IMR-90 (cell line): ENCODE data around the gene POLR2L. TPM values are rescaled to one million over a fixed set of nuclear protein-coding genes. Genes with fewer than 3 reads are reported as not detected.
A peak's percentile ranks its signal among the peaks of the same experiment; 100 is the strongest.

ENCODE experiments used
- ATAC-seq: fragments of 200-7000 bp; cut with Tn5 transposase; 2 replicates; pipeline ENCODE4 v1.9.1; 2020; ENCODE audit warnings: low read depth, mild to moderate bottlenecking, moderate library complexity
- BruUV-seq: library from RNA; stranded (reverse); fragments of 400-500 nt; replicated peaks from 2 replicates; lab custom pipeline; 2021; lab: Mats Ljungman, UMichigan
- CTCF ChIA-PET: fragments of 300-600 bp; formaldehyde crosslinking; extraction: SDS; loops from one replicate; lab custom pipeline; 2021; ENCODE audit warnings: antibody characterized with exemption; lab: Yijun Ruan, JAX
- POLR2A ChIA-PET: fragments of 300-600 bp; sonication (Branson Sonifier 250); formaldehyde crosslinking; loops from one replicate; lab custom pipeline; 2022; ENCODE audit warnings: antibody characterized with exemption; ENCODE audit not compliant: unreplicated experiment; lab: Charles Lee
- DNase-seq: peaks from one replicate; pipeline ENCODE4 v3.0.0; 2013
- H2AFZ ChIP-seq: replicated peaks from 2 replicates; pipeline ENCODE3; 2013; ENCODE audit warnings: low read length, mild to moderate bottlenecking; ENCODE audit not compliant: poor library complexity
- H2AK5ac ChIP-seq: 2 replicates; pipeline ENCODE4 v1.6.1; 2013; ENCODE audit warnings: low read depth, low read length, inconsistent platforms
- H2AK9ac ChIP-seq: replicated peaks from 2 replicates; pipeline ENCODE3; 2013; ENCODE audit warnings: mild to moderate bottlenecking, low read depth, low read length, moderate library complexity; ENCODE audit not compliant: poor library complexity
- H2BK120ac ChIP-seq: 2 replicates; pipeline ENCODE4 v1.6.1; 2013; ENCODE audit warnings: low read depth, low read length, inconsistent platforms
- H2BK15ac ChIP-seq: 3 replicates; pipeline ENCODE4 v1.6.1; 2013; ENCODE audit warnings: low read depth, low read length, inconsistent platforms
- H2BK20ac ChIP-seq: 2 replicates; pipeline ENCODE4 v1.6.1; 2013; ENCODE audit warnings: low read depth, mild to moderate bottlenecking, inconsistent platforms, low read length, moderate library complexity
- H2BK5ac ChIP-seq: 2 replicates; pipeline ENCODE4 v1.6.1; 2013; ENCODE audit warnings: mild to moderate bottlenecking, low read depth, low read length, inconsistent platforms; ENCODE audit not compliant: poor library complexity, severe bottlenecking
- H3K14ac ChIP-seq: replicated peaks from 2 replicates; pipeline ENCODE4 v1.6.1; 2013; ENCODE audit warnings: low read depth, low read length, inconsistent platforms
- H3K18ac ChIP-seq: 2 replicates; pipeline ENCODE4 v1.6.1; 2013; ENCODE audit warnings: low read depth, low read length, control low read depth
- H3K23ac ChIP-seq: 2 replicates; pipeline ENCODE4 v1.6.1; 2013; ENCODE audit warnings: low read depth, low read length, inconsistent platforms
- H3K27ac ChIP-seq: 2 replicates; pipeline ENCODE4 v1.5.1; 2013; ENCODE audit warnings: mild to moderate bottlenecking, control low read depth, low read length; ENCODE audit not compliant: insufficient read depth
- H3K27me3 ChIP-seq: 2 replicates; pipeline ENCODE4 v1.6.1; 2013; ENCODE audit warnings: low read length; ENCODE audit not compliant: control insufficient read depth, insufficient read depth
- H3K36me3 ChIP-seq: 2 replicates; pipeline ENCODE4 v1.6.1; 2013; ENCODE audit warnings: low read length, mixed read lengths; ENCODE audit not compliant: control insufficient read depth, insufficient read depth
- H3K4ac ChIP-seq: 2 replicates; pipeline ENCODE4 v1.6.1; 2013; ENCODE audit warnings: low read depth, low read length, inconsistent platforms
- H3K4me1 ChIP-seq: 2 replicates; pipeline ENCODE4 v1.6.1; 2013; ENCODE audit warnings: low read length, mixed read lengths; ENCODE audit not compliant: control insufficient read depth, insufficient read depth
- H3K4me2 ChIP-seq: 2 replicates; pipeline ENCODE4 v1.6.1; 2013; ENCODE audit warnings: low read depth, mild to moderate bottlenecking, control low read depth, low read length, moderate library complexity
- H3K4me3 ChIP-seq: 2 replicates; pipeline ENCODE4 v1.5.1; 2013; ENCODE audit warnings: low read depth, mild to moderate bottlenecking, control low read depth, low read length, moderate library complexity; ENCODE audit not compliant: insufficient read depth
- H3K56ac ChIP-seq: 2 replicates; pipeline ENCODE4 v1.6.1; 2013; ENCODE audit warnings: low read length, inconsistent platforms; ENCODE audit not compliant: insufficient read depth; ENCODE audit errors: extremely low read depth
- H3K79me1 ChIP-seq, 2 experiments: 2 replicates each; pipeline ENCODE4 v1.6.1; 2013; ENCODE audit warnings: low read length in 2 of 2, inconsistent platforms in 1 of 2, low read depth in 1 of 2
- H3K9ac ChIP-seq: 2 replicates; pipeline ENCODE4 v1.6.1; 2013; ENCODE audit warnings: low read depth, low read length, control low read depth
- H3K9me1 ChIP-seq: 2 replicates; pipeline ENCODE4 v1.6.1; 2013; ENCODE audit warnings: low read length, inconsistent platforms; ENCODE audit not compliant: insufficient read depth
- H3K9me3 ChIP-seq: 2 replicates; pipeline ENCODE4 v1.6.1; 2013; ENCODE audit warnings: low read length; ENCODE audit not compliant: control insufficient read depth, insufficient read depth
- H4K20me1 ChIP-seq: 2 replicates; pipeline ENCODE4 v1.6.1; 2013; ENCODE audit warnings: low read length, inconsistent platforms; ENCODE audit not compliant: insufficient read depth
- H4K5ac ChIP-seq: 2 replicates; pipeline ENCODE4 v1.6.1; 2013; ENCODE audit warnings: mild to moderate bottlenecking, low read depth, low read length, control low read depth
- H4K8ac ChIP-seq, 2 experiments: 2 replicates each; pipeline ENCODE4 v1.6.1; 2013; ENCODE audit warnings: low read depth in 2 of 2, low read length in 2 of 2, control low read depth in 1 of 2, inconsistent platforms in 1 of 2
- H4K91ac ChIP-seq: 2 replicates; pipeline ENCODE4 v1.6.1; 2013; ENCODE audit warnings: low read depth, low read length, inconsistent platforms; ENCODE audit not compliant: insufficient read depth
- BHLHE40 ChIP-seq: fragments of 150-350 bp; IDR thresholded peaks from 2 replicates; pipeline ENCODE4 v1.6.1; 2016; ENCODE audit warnings: mild to moderate bottlenecking, low read depth, low read length
- CEBPB ChIP-seq: IDR thresholded peaks from 2 replicates; pipeline ENCODE4 v1.6.1; 2012; ENCODE audit warnings: low read depth, low read length, improper control_type of control experiment
- CHD1 ChIP-seq: IDR thresholded peaks from 2 replicates; pipeline ENCODE4 v1.6.1; 2012; ENCODE audit warnings: low read depth, low read length, improper control_type of control experiment
- CTCF ChIP-seq: conservative IDR thresholded peaks from 2 replicates; pipeline ENCODE4 v1.5.1; 2012; ENCODE audit warnings: mild to moderate bottlenecking, low read depth, low read length, improper control_type of control experiment
- ELK1 ChIP-seq: fragments of 150-350 bp; IDR thresholded peaks from 2 replicates; pipeline ENCODE4 v1.6.1; 2016; ENCODE audit warnings: low read depth, mild to moderate bottlenecking, low read length, moderate library complexity, borderline replicate concordance
- FOS ChIP-seq: fragments of 150-350 bp; IDR thresholded peaks from 2 replicates; pipeline ENCODE4 v1.6.1; 2016; ENCODE audit warnings: low read depth, low read length
- MAFK ChIP-seq: IDR thresholded peaks from 2 replicates; pipeline ENCODE4 v1.6.1; 2012; ENCODE audit warnings: low read depth, low read length, improper control_type of control experiment
- MAZ ChIP-seq: IDR thresholded peaks from 2 replicates; pipeline ENCODE4 v1.6.1; 2012; ENCODE audit warnings: low read depth, mild to moderate bottlenecking, low read length, improper control_type of control experiment, moderate library complexity, borderline replicate concordance
- MXI1 ChIP-seq: IDR thresholded peaks from 2 replicates; pipeline ENCODE4 v1.6.1; 2012; ENCODE audit warnings: low read depth, mild to moderate bottlenecking, low read length, moderate library complexity, borderline replicate concordance
- NFE2L2 ChIP-seq: fragments of 150-350 bp; IDR thresholded peaks from 2 replicates; pipeline ENCODE4 v1.6.1; 2016; ENCODE audit warnings: low read depth, mild to moderate bottlenecking, low read length
- POLR2A ChIP-seq: IDR thresholded peaks from 2 replicates; pipeline ENCODE4 v1.6.1; 2012; ENCODE audit warnings: mild to moderate bottlenecking, low read depth, low read length
- RAD21 ChIP-seq: IDR thresholded peaks from 2 replicates; pipeline ENCODE4 v1.6.1; 2012; ENCODE audit warnings: low read length, improper control_type of control experiment
- RCOR1 ChIP-seq: IDR thresholded peaks from 2 replicates; pipeline ENCODE4 v1.6.1; 2012; ENCODE audit warnings: mild to moderate bottlenecking, low read length, improper control_type of control experiment; ENCODE audit not compliant: insufficient replicate concordance
- RFX5 ChIP-seq: IDR thresholded peaks from 2 replicates; pipeline ENCODE4 v1.8.0; 2012; ENCODE audit warnings: low read depth, mild to moderate bottlenecking, low read length, moderate library complexity
- SMC3 ChIP-seq: fragments of 150-350 bp; IDR thresholded peaks from 2 replicates; pipeline ENCODE4 v1.6.1; 2016; ENCODE audit warnings: low read depth, mild to moderate bottlenecking, antibody characterized with exemption, low read length, moderate library complexity
- WGBS, 2 experiments: methylation state at CpG; one replicate each; pipeline versions ENCODE4 v1.1.5 to v1.1.7; 2013; ENCODE audit warnings: missing lambda C conversion rate in 2 of 2; ENCODE audit not compliant: insufficient read length in 1 of 2; ENCODE audit errors: extremely low coverage in 2 of 2; 5-methylcytosine and 5-hydroxymethylcytosine counted together
- dilution Hi-C: fragments of 300-500 bp; cut with HindIII; formaldehyde crosslinking; loops from one replicate; pipeline ENCODE4 v1.14.3; 2018; ENCODE audit warnings: low sequenced_read_pairs; ENCODE audit not compliant: unreplicated experiment
- in situ Hi-C: fragments of 300-500 bp; cut with MboI; formaldehyde crosslinking; loops from 3 replicates; pipeline ENCODE4 v1.14.3; 2019; ENCODE audit warnings: low sequenced_read_pairs, inconsistent platforms, mixed read lengths
- intact Hi-C: fragments of 100-400 bp; cut with micrococcal nuclease; formaldehyde crosslinking; loops from 2 replicates; pipeline ENCODE4 v1.10.0; 2022
- polyA plus RNA-seq, 3 experiments: library from polyadenylated mRNA; depleted of rRNA; stranded (reverse); fragments of >200 nt; gene quantifications; 2 replicates each; pipeline ENCODE4 v1.2.3, GENCODE V29; 2012; ENCODE audit warnings: low replicate concordance in 1 of 3
- total RNA-seq: library from RNA; depleted of rRNA; stranded (reverse); fragments of >200 nt; gene quantifications from 2 replicates; pipeline ENCODE4 v1.2.3, GENCODE V29; 2012

POLR2L gene
- total and polyA plus RNA-seq, 2 of the 4 experiments (the other 2 are of a cell fraction): 44.4 to 416 TPM

- no peak overlapping the region for H2BK120ac ChIP-seq
- no peak overlapping the region for H2BK15ac ChIP-seq
- ATAC-seq (no peak), DNase-seq (peak; percentile 80)
- no peak overlapping the region for H3K18ac ChIP-seq
- no peak overlapping the region for H3K4me3 ChIP-seq
- peak overlapping the region; percentile 90 for H3K4me2 ChIP-seq
- 29% methylated on average over 20 of the region's 31 CpGs; no CpG with 5 or more reads in 1 of the 2 experiments for WGBS, 2 experiments
- H4K91ac ChIP-seq: no peak overlapping the region
- peaks cover 2% of the 10 kb centered on the region; the same call in 1 of the 2 replicates for H3K36me3 ChIP-seq
- peaks cover 37% of the 10 kb centered on the region for H3K4me1 ChIP-seq
- H3K14ac ChIP-seq: no peak overlapping the region
- H3K23ac ChIP-seq: no peak overlapping the region
- H3K9me1 ChIP-seq: peaks cover 15% of the 10 kb centered on the region; the same call in 1 of the 2 replicates
- dilution Hi-C loops (no loop called here), in situ Hi-C loops (no loop called here), intact Hi-C loops (no loop called here)
- peaks cover 42% of the 10 kb centered on the region for H4K20me1 ChIP-seq
- H3K27ac ChIP-seq: peak overlapping the region; percentile 22; the same call in 1 of the 2 replicates
- H4K8ac ChIP-seq: peak overlapping the region; percentile 59 to 93; a peak in 1 of 4 replicates
- no TSS peak for BruUV-seq
- no peak overlapping the region for H2BK20ac ChIP-seq
- H4K5ac ChIP-seq: peak overlapping the region; percentile 14; the same call in 1 of the 2 replicates
- ChIA-PET CTCF (no interaction called here), POLR2A (interaction anchor here (1.4 kb wide), 1 partner anchor 12 kb away, joined by 8 read pairs; the partner anchor contains the start of gene PNPLA2)
- peak overlapping the region; percentile 97; the same call in 1 of the 2 replicates for H3K4ac ChIP-seq
- H2AK5ac ChIP-seq: peak overlapping the region; percentile 99
- H2AK9ac ChIP-seq: peak overlapping the region; percentile 100
- peaks cover 6% of the 10 kb centered on the region; the same call in 1 of the 2 replicates for H3K27me3 ChIP-seq
- H3K9me3 ChIP-seq: no peaks in the 10 kb centered on the region
- no peak overlapping the region for H3K56ac ChIP-seq
- no peak overlapping the region for H3K9ac ChIP-seq
- peak overlapping the region; percentile 89 for H2AFZ ChIP-seq
- peaks cover 5 to 35% of the 10 kb centered on the region in 2 experiments for H3K79me1 ChIP-seq
- peak overlapping the region; percentile 80 for H2BK5ac ChIP-seq
- TF ChIP-seq POLR2A (0 out of 2 replicates have a peak, but pooled peaks have one; percentile 26), SMC3 (no peak), CTCF (no peak), MAFK (no peak), FOS (peak; percentile 68), BHLHE40 (no peak), RFX5 (no peak), RAD21 (no peak), CEBPB (no peak), RCOR1 (peak; percentile 62), MXI1 (0 out of 2 replicates have a peak, but pooled peaks have one; percentile 36), NFE2L2 (no peak), CHD1 (no peak), ELK1 (no peak), MAZ (peak; percentile 59; the same call in 1 of the 2 replicates)
Observed at GRCh38 chr11:831118-831864, 11.0 kb downstream of the POLR2L start.
